ENCODE results near the gene SLC40A1. TPM values are rescaled to one million over a fixed set of nuclear protein-coding genes. Genes with fewer than 3 reads are reported as not detected.

Gene SLC40A1
- total RNA-seq, 2 donors from 2014 or later: 76.5 to 118 TPM

DNA sequence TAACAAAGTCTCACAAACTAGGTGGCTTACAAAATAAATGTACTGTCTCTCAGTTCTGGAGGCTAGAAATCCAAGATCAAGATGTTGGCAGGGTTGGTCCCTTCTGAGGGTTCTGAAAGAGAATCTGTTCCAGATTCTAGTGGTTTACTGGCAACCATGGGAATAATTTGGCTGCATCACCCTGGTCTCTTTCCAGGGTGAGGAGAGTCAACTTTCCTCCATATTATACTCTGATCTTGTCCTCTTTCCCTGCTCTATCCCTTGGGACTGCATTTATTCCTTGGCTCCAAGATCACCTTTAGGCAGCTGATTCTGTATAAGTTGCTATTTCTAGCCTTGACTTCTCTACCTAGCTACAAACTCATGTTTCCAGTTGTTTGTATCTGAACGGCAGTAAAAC is 35.2 kb downstream of the SLC40A1 start:
- Histone ChIP-seq H3K27me3 (replicated peaks; ENCODE audit: insufficient read depth) (no peaks in the 10 kb centered on the region), H3K4me1 (ENCODE audit: control insufficient read depth in 1 of 2, low read depth in 2 of 2) (peaks cover 30 to 82% of the 10 kb centered on the region in 2 donors), H3K36me3 (no peaks in the 10 kb centered on the region), H3K9me3 (no peaks in the 10 kb centered on the region), H3K4me3 (no peak overlapping the region), H3K27ac (peak overlapping the region; percentile 73 to 86)
- TF ChIP-seq, protein P1, sequence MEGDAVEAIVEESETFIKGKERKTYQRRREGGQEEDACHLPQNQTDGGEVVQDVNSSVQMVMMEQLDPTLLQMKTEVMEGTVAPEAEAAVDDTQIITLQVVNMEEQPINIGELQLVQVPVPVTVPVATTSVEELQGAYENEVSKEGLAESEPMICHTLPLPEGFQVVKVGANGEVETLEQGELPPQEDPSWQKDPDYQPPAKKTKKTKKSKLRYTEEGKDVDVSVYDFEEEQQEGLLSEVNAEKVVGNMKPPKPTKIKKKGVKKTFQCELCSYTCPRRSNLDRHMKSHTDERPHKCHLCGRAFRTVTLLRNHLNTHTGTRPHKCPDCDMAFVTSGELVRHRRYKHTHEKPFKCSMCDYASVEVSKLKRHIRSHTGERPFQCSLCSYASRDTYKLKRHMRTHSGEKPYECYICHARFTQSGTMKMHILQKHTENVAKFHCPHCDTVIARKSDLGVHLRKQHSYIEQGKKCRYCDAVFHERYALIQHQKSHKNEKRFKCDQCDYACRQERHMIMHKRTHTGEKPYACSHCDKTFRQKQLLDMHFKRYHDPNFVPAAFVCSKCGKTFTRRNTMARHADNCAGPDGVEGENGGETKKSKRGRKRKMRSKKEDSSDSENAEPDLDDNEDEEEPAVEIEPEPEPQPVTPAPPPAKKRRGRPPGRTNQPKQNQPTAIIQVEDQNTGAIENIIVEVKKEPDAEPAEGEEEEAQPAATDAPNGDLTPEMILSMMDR (IDR thresholded peaks at IDR 0.05): no peak
- DNase-seq (ENCODE audit: low spot score) (no peak), ATAC-seq (ENCODE audit: insufficient number of reproducible peaks, low FRiP score, low read depth) (no peak)

DNA sequence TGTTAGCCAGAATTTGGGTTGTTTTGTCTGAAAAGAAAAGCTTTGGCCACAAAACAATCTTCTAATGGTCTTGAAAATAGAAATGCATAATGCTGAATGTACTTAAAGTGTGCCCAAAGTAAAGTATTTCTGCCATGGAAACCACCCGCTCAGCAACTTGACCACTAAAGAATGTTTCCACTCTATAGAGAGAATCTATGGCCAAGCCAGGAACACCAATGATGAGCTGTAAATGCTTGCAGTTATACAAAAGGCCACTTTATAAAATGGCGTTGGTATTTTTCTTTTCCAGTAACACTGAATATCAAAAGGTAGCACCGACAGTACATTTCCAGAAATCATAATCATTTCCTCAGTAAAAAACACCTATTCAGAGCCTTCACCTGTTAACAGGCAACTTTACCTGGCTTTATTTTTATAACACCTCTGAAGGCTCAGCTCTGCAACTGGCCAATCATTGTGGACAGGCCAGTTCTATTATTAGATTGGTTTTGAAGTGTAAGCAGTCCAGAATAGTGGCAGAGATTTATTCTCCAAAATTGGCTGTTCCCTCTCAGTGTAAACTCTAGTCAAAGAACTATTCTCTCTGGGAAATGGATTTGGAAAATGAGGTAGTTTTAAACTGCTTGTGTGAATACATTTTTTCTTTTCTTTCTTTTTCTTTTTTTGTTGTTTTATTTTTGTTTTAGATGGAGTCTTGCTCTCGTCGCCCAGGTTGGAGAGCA is 36.1 kb downstream of the SLC40A1 start:
- peaks cover 22 to 76% of the 10 kb centered on the region in 2 donors for H3K4me1 ChIP-seq (ENCODE audit: control insufficient read depth in 1 of 2, low read depth in 2 of 2)
- peak overlapping the region; percentile 73 to 86 for H3K27ac ChIP-seq
- H3K36me3 ChIP-seq: no peaks in the 10 kb centered on the region
- DNase-seq (ENCODE audit: low spot score) (no peak), ATAC-seq (ENCODE audit: insufficient number of reproducible peaks, low FRiP score, low read depth) (peak; percentile 50)
- H3K27me3 ChIP-seq (replicated peaks; ENCODE audit: insufficient read depth): no peaks in the 10 kb centered on the region
- H3K9me3 ChIP-seq: no peaks in the 10 kb centered on the region
- H3K4me3 ChIP-seq: peak overlapping the region; percentile 24
- TF ChIP-seq, protein P1 (IDR thresholded peaks at IDR 0.05): no peak

DNA sequence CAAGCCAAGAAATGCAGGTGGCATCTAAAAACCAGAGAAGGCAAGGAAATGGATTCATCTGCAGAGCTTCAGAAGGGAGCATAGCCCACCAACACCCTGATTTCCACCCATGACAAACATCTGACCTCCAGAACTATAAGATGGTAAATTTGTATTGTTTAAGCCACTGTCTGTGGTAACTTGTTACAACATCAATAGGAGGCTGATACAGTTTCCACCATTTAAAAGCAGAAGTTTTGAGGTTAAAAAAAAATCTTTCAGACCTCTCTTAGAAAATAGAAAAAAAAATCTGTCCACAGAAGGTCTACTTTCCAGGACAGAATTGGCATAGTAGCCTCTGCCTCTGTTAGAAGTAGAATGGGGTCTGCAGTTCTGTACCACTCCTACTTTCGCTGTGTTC is 37.2 kb downstream of the SLC40A1 start:
- ATAC-seq (ENCODE audit: insufficient number of reproducible peaks, low FRiP score, low read depth) (no peak), DNase-seq (ENCODE audit: low spot score) (no peak)
- TF ChIP-seq, protein P1 (IDR thresholded peaks at IDR 0.05): no peak
- Histone ChIP-seq H3K36me3 (no peaks in the 10 kb centered on the region), H3K9me3 (no peaks in the 10 kb centered on the region), H3K27ac (peak overlapping the region; percentile 73 to 86), H3K4me3 (no peak overlapping the region), H3K27me3 (replicated peaks; ENCODE audit: insufficient read depth) (no peaks in the 10 kb centered on the region), H3K4me1 (ENCODE audit: control insufficient read depth in 1 of 2, low read depth in 2 of 2) (peaks cover 12 to 65% of the 10 kb centered on the region in 2 donors)

DNA sequence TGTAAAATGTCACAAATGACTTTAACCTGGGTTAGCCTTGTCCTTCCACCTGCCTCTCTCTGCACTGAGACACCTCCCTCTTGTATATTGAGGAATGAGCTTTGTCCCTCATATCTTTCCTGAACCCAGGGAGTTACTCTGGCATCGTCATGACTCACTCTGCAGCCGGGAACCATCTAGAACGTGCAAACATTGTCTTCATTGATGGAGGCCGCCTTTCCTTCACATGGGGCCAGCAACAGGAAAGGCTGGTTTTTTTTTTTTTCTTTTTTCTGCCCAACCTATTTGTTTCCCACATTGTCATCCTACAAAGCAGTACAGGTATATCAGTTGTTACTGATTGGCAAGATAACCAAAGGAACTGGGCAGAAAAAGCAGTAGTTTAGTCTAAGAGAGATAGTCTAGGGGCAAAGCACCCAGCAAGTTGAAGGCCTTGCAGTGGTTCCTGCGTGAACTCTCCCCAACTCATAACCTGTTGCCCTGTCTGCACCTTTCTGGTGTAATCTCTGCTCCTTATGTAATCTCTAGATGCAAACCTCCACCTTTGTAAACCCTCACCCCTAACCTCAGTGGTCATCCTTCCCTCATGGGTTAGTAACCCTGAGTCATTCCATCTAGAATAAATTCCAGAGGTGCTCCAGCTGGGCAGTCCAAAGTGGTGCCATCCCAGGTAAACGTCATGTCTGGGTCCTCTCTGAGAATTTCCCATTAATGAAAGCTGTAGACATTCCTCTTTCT is 38.3 kb downstream of the SLC40A1 start:
- Histone ChIP-seq H3K4me3 (no peak overlapping the region), H3K4me1 (ENCODE audit: control insufficient read depth in 1 of 2, low read depth in 2 of 2) (peaks cover 12 to 58% of the 10 kb centered on the region in 2 donors), H3K27me3 (replicated peaks; ENCODE audit: insufficient read depth) (no peaks in the 10 kb centered on the region), H3K27ac (peak overlapping the region; percentile 53 to 58), H3K9me3 (no peaks in the 10 kb centered on the region), H3K36me3 (no peaks in the 10 kb centered on the region)
- DNase-seq (ENCODE audit: low spot score) (no peak), ATAC-seq (ENCODE audit: insufficient number of reproducible peaks, low FRiP score, low read depth) (no peak)
- TF ChIP-seq, protein P1 (IDR thresholded peaks at IDR 0.05): no peak

DNA sequence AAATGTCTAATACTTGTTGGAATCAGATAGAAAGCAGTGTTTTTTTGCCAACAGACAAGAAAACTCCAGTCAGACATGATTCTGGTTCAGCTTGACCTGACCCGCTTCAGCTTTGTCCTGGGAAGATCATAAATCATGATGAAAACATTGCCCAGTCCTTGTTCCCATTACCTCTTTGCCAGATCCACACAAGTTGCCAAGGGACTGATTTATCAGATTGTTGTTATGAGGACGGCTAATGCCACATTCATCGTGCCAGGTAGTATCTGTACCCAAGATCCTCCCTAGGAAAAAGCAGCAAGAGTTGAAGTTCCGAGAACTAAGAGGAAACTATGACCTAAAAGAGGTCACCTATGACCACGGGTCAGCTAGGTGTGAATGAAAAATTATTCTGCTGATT is 39.0 kb downstream of the SLC40A1 start:
- TF ChIP-seq, protein P1 (IDR thresholded peaks at IDR 0.05): no peak
- Histone ChIP-seq H3K9me3 (no peaks in the 10 kb centered on the region), H3K4me1 (ENCODE audit: control insufficient read depth in 1 of 2, low read depth in 2 of 2) (peaks cover 12 to 58% of the 10 kb centered on the region in 2 donors), H3K4me3 (no peak overlapping the region), H3K36me3 (no peaks in the 10 kb centered on the region), H3K27me3 (replicated peaks; ENCODE audit: insufficient read depth) (no peaks in the 10 kb centered on the region), H3K27ac (peak overlapping the region; percentile 53 to 58)
- DNase-seq (ENCODE audit: low spot score) (no peak), ATAC-seq (ENCODE audit: insufficient number of reproducible peaks, low FRiP score, low read depth) (no peak)
